Motor neuron (in vitro differentiated cells): Measurements from ENCODE around the gene IL4. TPM values are rescaled to one million over a fixed set of nuclear protein-coding genes. Genes with fewer than 3 reads are reported as not detected.
"Not testable (repeated sequence)": the region's sequence is repeated elsewhere in the genome, so short reads cannot be mapped to it uniquely, and the experiment has no call there.

Experiments used
- ATAC-seq, 8 experiments: fragments of 200-7000 bp; cut with Tn5 transposase; replicated peaks in 6 of 8; 2 replicates each; pipeline ENCODE4 v1.8.0; 2021; ENCODE audit warnings: mild to moderate bottlenecking in 8 of 8, moderate library complexity in 8 of 8
- H3K27ac ChIP-seq, 2 donors: fragments of 250-450 bp; sonication (Bioruptor Pico); 2 replicates each; pipeline ENCODE4 v1.9.0; 2021; ENCODE audit warnings: antibody characterized with exemption in 2 of 2, mild to moderate bottlenecking in 2 of 2, moderate library complexity in 1 of 2
- H3K4me1 ChIP-seq, 2 donors: fragments of 250-450 bp; sonication (Bioruptor Pico); replicated peaks in 1 of 2; 2 replicates each; pipeline ENCODE4 v1.6.1; 2021; ENCODE audit warnings: antibody characterized with exemption in 2 of 2, mild to moderate bottlenecking in 2 of 2, moderate library complexity in 1 of 2
- H3K4me3 ChIP-seq, 5 donors: fragments of 250-450 bp; sonication (Bioruptor Pico); 2 replicates each; pipeline ENCODE4 v1.9.0; 2021; ENCODE audit warnings: antibody characterized with exemption in 5 of 5, mild to moderate bottlenecking in 5 of 5, moderate library complexity in 4 of 5
- WGBS, 10 experiments: fragments of 450-650 bp; shearing (Covaris generic); methylation state at CpG; one replicate each; pipeline ENCODE4 v1.0.0; 2022; 5-methylcytosine and 5-hydroxymethylcytosine counted together
- in situ Hi-C, 9 experiments: fragments of 400-800 bp; cut with MboI; loops; one replicate each; pipeline ENCODE4 v1.15.0; 2021; ENCODE audit warnings: low sequenced_read_pairs in 9 of 9, low pct_unique_long_range_greater_than_20kb in 2 of 9; ENCODE audit not compliant: unreplicated experiment in 9 of 9
- total RNA-seq, 8 experiments: library from RNA; unstranded; fragments of 300-600 nt; gene quantifications; 2 replicates each; pipeline versions ENCODE4 v1.2.3 to v1.2.4, GENCODE V29; 2022

IL4 gene
- total RNA-seq, result not detected

GRCh38 chr5:132673939-132674630 lies at the start of gene IL4:
Gene IL4 (plus strand): TSS chr5:132673989. CDS start chr5:132674051, 62 bp downstream.
- H3K27ac ChIP-seq, result no peak within 1 kb of the TSS
- no peaks in the 10 kb centered on the region for H3K4me1 ChIP-seq
- in situ Hi-C loops, result loop anchor here in 1 of 9 experiments (25.0 kb wide), 1 partner anchor 138 kb away; the partner anchor contains the start of gene SOWAHA
- H3K4me3 ChIP-seq, result no peak within 1 kb of the TSS
- 12 to 100% (median 80%) methylated on average over 2 to 14 of the region's 14 CpGs for WGBS, 10 experiments
- no peak for ATAC-seq

DNA sequence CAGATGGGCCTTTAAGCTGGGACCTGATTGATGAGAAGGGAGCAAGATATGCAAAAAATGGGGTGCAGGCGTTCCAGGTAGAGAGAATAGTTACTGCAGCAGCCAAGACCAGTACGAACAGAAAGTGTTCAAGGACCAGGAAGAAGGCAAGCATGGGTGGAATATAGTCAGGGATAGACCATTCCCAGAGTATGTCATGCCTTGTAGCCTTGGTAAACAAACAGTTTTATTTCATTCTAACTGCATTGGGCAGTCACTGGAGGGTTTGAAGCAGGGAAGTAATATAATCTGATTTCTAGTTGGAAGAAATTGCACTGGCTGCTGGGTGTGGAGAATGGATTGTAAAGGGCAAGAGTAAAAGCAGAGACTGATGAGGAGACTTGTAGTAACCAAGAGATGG lies 46.3 kb upstream of the IL4 start:
- Histone ChIP-seq H3K4me3 (no peak overlapping the region), H3K4me1 (no peaks in the 10 kb centered on the region), H3K27ac (no peak overlapping the region)
- in situ Hi-C loops, result no loop called here
- ATAC-seq, result no peak
- 62 to 100% (median 93%) methylated on average over 1 to 2 of the region's 2 CpGs; no CpG with 5 or more reads in 2 of the 10 experiments for WGBS, 10 experiments

- 80 to 100% (median 94%) methylated on average over 1 to 2 of the region's 2 CpGs; no CpG with 5 or more reads in 3 of the 10 experiments for whole genome bisulfite sequencing, 10 experiments
Observed at GRCh38 chr5:132628814-132629213, 45.0 kb upstream of the IL4 start.

DNA sequence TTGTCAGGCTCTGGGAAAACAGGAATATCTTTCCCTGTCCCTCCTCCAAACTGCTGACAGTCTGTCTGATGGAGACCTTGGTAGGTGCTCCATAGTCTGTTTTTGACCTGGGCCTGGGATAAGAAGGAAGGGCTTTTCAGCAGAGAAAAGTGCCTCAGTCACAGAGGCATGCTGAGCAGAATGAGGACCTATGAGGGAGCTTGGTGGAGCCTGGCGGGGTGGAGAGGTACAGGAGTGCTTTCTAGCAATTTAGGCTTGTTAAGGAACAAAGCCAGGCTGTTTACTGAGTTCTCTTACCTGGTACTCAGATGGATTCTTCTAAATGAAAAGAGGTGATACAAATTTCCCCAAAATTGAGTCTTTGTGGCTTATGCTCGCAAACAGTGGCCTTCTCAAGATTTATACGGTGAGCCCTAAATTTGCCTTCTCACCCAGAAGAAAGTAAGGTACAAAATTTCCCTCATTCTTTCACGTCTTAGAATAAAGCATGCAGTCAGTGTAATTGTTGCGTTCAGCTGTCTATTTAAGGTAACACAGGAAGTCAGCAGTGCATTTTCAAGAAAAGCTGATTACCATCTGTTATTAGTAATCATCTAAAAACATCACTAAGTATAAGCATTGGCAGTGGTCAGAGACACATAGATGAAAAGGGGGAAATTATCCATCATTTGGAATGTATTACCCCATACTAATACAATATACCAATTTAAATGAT lies 44.4 kb upstream of the IL4 start:
- H3K4me3 ChIP-seq, result no peak overlapping the region
- in situ Hi-C loops, result no loop called here
- no peak for ATAC-seq
- no peak overlapping the region for H3K27ac ChIP-seq
- 92 to 100% (median 98%) methylated on average over 2 to 5 of the region's 5 CpGs; no CpG with 5 or more reads in 2 of the 10 experiments for WGBS, 10 experiments
- H3K4me1 ChIP-seq, result no peaks in the 10 kb centered on the region

More at GRCh38 chr5:132628814-132629213, 45.0 kb upstream of the IL4 start:
- Histone ChIP-seq H3K4me1 (no peaks in the 10 kb centered on the region), H3K27ac (no peak overlapping the region), H3K4me3 (no peak overlapping the region)
- in situ Hi-C loops, result no loop called here
- no peak for ATAC-seq

DNA sequence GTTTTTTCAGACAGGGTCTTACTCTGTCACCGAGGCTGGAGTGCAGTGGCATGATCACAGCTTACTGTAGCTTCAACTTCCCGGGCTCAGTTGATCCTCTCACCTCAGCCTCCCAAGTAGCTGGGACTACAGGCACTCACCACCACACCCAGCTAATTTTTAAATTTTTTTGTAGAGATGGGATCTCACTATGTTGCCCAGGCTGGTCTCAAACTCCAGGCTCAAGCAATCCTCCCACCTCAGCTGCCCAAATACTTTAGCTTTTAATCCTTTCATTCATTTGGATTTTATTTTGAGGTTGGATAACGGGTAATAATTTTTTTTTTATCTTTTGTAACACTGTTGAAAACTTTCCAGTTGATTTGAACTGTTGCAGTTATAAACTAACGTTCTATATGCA lies 40.2 kb upstream of the IL4 start:
- H3K4me3 ChIP-seq, in situ Hi-C loops, ATAC-seq, H3K4me1 ChIP-seq, H3K27ac ChIP-seq: not testable (repeated sequence)
- WGBS, 10 experiments, result 86 to 100% (median 94%) methylated on average over 2 to 4 of the region's 4 CpGs

DNA sequence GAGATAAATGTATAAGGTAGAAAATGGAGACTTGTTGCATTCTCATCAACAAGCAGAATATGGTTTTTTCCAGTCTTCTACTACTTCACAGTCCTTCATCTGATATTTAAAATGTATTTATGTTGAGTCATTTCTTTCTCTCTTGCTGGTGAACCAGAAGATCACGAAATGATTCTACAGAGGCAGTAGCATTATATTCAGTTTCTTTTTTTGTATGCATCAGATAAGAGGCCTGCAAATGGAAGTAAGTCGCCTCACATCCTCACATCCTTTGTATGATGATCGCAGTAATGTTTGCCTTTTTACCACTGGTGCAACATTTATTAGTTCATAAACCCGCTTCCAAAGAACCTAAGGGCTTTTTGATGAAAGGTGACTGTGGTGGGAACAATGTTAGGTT lies 37.9 kb upstream of the IL4 start:
- no peak overlapping the region for H3K4me3 ChIP-seq
- no peaks in the 10 kb centered on the region for H3K4me1 ChIP-seq
- WGBS, 10 experiments, result 92 to 100% (median 96%) methylated on average over 2 to 4 of the region's 4 CpGs; no CpG with 5 or more reads in 1 of the 10 experiments
- H3K27ac ChIP-seq, result no peak overlapping the region
- ATAC-seq, result no peak
- in situ Hi-C loops, result no loop called here

DNA sequence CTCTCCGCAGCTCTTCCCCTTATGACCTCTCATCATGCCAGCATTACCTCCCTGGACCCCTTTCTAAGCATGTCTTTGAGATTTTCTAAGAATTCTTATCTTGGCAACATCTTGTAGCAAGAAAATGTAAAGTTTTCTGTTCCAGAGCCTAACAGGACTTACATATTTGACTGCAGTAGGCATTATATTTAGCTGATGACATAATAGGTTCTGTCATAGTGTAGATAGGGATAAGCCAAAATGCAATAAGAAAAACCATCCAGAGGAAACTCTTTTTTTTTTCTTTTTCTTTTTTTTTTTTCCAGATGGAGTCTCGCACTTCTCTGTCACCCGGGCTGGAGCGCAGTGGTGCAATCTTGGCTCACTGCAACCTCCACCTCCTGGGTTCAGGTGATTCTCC lies 36.5 kb upstream of the IL4 start:
- Histone ChIP-seq H3K4me1 (no peaks in the 10 kb centered on the region), H3K27ac (no peak overlapping the region), H3K4me3 (no peak overlapping the region)
- ATAC-seq, result no peak
- 80 to 100% (median 100%) methylated on average over 1 to 4 of the region's 4 CpGs; no CpG with 5 or more reads in 2 of the 10 experiments for WGBS, 10 experiments
- in situ Hi-C loops, result no loop called here

DNA sequence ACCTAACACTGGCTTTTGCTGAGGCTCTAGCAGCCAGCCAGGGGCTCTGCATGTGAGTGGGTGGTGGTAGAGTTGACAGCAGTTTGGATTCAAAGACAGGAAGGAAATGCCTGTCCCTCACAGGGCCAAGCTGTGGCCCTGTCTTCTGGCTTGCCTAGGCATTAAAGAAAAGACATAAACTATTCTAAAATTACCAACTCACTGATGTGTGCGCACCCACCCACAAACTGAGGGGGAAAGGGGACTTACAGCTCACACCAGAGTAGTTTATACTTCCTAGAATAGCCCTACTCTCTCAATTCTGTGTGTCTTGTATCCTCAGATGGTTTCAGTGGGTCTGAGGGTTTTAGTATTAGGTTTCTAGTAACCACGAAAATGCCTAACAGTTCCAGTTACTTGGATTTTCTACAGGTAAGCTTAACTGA lies 34.1 kb upstream of the IL4 start:
- ATAC-seq, result no peak
- WGBS, 10 experiments, result 80 to 100% (median 100%) methylated on average over 1 to 2 of the region's 2 CpGs; no CpG with 5 or more reads in 3 of the 10 experiments
- in situ Hi-C loops, result no loop called here
- Histone ChIP-seq H3K27ac (no peak overlapping the region), H3K4me3 (no peak overlapping the region), H3K4me1 (no peaks in the 10 kb centered on the region)

- no peak overlapping the region for H3K4me3 ChIP-seq
- no peak overlapping the region for H3K27ac ChIP-seq
- in situ Hi-C loops, result no loop called here
- no peak for ATAC-seq
- no peaks in the 10 kb centered on the region for H3K4me1 ChIP-seq
- 72 to 100% (median 97%) methylated on average over 1 to 4 of the region's 4 CpGs; no CpG with 5 or more reads in 2 of the 10 experiments for WGBS, 10 experiments
Observed at GRCh38 chr5:132640613-132641012, 33.2 kb upstream of the IL4 start.

DNA sequence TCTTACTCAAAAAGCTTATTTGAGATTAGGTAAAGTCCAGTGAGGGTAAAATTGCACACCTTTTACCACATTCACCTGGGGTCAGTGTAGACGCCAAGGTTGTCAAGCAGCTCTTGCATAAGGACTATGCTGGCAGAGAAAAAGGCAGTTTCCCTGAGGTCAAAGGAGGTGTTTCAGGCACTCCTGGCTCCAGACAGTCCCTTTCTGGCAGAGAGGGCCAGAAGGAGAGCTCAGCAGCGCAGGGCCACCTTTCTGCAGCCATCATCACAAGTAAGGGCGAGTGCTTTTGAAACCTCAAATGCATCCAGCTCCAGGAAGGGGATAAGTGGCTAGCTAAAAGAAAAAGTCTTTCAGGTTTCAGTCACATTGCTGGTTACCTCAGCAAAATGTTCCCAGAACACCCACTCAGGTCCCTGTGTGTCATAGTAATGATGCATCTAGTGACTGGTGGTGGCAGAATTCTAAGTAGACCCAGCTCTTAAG lies 32.5 kb upstream of the IL4 start:
- Histone ChIP-seq H3K4me3 (no peak overlapping the region), H3K4me1 (no peaks in the 10 kb centered on the region), H3K27ac (no peak overlapping the region)
- ATAC-seq, result no peak
- in situ Hi-C loops, result no loop called here
- 94 to 100% (median 100%) methylated on average over 1 to 2 of the region's 3 CpGs; no CpG with 5 or more reads in 5 of the 10 experiments for WGBS, 10 experiments

GRCh38 chr5:132641841-132642240 lies 31.9 kb upstream of the IL4 start:
- in situ Hi-C loops, result no loop called here
- no peaks in the 10 kb centered on the region for H3K4me1 ChIP-seq
- H3K27ac ChIP-seq, result no peak overlapping the region
- no peak overlapping the region for H3K4me3 ChIP-seq
- WGBS, 10 experiments, result 95 to 100% (median 100%) methylated on average over 1 to 3 of the region's 3 CpGs; no CpG with 5 or more reads in 1 of the 10 experiments
- ATAC-seq, result no peak

- H3K27ac ChIP-seq, result no peak overlapping the region
- ATAC-seq, result no peak
- H3K4me1 ChIP-seq, result no peaks in the 10 kb centered on the region
- no peak overlapping the region for H3K4me3 ChIP-seq
- in situ Hi-C loops, result no loop called here
Observed at GRCh38 chr5:132644177-132644576, 29.6 kb upstream of the IL4 start.

DNA sequence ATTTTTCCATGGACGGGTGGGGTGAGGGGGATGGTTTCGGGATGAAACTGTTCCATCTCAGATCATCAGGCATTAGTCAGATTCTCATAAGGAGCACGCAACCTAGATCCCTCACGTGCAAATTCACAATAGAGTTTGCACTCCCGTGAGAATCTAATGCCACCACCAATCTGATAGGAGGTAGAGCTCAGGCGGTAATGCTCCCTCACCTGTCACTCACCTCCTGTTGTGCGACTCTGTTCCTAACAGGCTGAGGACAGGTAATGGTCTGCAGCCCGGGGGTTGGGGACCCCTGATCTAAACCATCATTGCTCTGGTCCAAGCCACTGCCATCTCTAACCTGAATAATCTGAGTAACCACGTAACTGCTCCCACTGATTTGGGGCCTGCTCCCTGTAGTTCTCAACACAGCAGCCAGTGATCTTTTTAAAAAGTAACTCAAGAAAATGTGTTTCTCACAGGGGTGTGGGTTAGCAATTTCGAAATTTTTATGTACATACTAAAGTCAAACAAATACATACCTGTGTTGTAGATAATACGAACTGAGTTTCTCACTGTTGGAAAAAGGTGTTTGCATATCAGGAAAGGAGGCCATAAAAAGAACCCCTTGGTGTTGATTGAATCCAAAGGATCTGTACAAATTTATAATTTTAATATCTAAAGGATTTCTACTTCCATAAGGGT lies 27.1 kb upstream of the IL4 start:
- Histone ChIP-seq H3K4me3 (no peak overlapping the region), H3K4me1 (no peaks in the 10 kb centered on the region), H3K27ac (no peak overlapping the region)
- no peak for ATAC-seq
- WGBS, 10 experiments, result 61 to 97% (median 88%) methylated on average over 3 to 7 of the region's 11 CpGs; no CpG with 5 or more reads in 2 of the 10 experiments
- in situ Hi-C loops, result no loop called here
